ENCODE measurements around the gene FCRL2.
"Not testable (repeated sequence)": the region's sequence is repeated elsewhere in the genome, so short reads cannot be mapped to it uniquely, and the experiment has no call there.

FCRL2 gene

GRCh38 chr1:157748262-157748817 is 28.6 kb downstream of the FCRL2 start:
- no peak for DNase-seq

DNA sequence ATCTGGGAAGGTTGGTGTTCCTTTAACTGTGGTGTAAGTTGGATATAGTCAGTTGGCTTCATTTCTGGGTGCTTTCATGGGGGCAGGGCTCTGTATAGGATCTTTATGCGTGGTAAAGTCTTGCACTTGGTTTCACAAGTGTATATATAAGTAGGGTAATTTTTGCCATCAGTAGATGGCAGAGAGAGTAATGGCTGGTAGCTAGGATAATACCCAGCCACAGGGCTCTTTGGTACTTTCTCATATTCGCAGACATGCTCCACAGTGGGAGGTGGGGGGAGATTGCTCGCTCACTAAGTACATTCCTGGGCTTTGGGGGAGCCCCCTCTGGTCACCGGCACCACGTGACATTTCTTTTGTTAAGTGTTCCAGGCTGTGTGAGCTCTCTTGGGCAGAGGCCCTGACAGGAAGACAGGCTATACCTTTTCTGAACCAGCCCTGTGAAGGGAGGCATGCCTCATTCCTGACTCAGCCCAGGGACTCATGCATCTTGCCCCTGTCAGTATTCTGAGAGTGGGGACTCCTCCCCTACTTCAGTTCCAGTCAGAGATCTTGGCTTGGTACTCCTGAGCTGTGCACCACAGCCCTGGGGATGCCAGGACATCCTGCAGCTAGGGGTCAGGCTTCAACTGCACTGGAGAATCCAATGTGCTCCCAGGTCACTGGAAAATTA is 37.6 kb downstream of the FCRL2 start:
- no peak for DNase-seq

- DNase-seq: not testable (repeated sequence)
These were observed 40.9 kb downstream of the FCRL2 start for GRCh38 chr1:157735991-157736390.

DNA sequence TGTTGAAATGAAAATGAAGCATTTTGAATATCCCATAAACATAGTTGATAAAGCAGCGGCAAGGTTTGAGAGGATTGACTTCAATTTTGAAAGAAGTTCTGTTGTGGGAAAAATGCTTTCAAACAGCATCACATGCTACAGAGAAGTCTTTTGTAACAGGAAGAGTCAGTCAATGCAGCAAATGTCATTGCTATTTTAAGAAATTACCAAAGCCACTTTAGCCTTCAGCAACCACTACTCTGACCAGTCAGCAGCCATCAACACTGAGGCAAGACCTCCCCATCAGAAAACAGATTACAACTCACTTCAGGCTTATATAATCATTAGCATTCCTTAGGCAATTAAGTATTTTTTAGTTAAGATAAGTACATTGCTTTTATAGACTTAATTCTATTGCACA is 42.6 kb downstream of the FCRL2 start:
- DNase-seq: no peak

GRCh38 chr1:157732755-157733154 is 44.2 kb downstream of the FCRL2 start:
- DNase-seq: no peak

DNA sequence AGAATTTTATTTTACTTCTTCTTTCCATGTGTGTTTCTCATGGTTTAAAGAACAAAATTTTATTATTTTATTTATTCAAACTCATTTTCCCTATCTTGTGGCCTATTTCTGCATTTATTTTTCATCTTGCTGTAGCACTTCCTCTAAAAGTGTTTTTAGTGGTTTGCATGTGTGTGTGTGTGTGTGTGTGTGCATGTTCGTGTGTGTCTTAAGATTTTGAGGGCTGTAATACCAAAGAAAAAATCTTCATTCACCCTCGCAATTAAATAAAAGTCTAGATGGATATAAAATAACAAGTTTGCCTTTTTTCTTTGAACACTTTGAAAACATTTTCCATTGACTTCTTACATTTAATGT is 51.7 kb downstream of the FCRL2 start:
- DNase-seq: no peak

GRCh38 chr1:157724537-157725220 is 52.3 kb downstream of the FCRL2 start:
- no peak for DNase-seq

- DNase-seq: no peak
These were observed 53.8 kb downstream of the FCRL2 start for GRCh38 chr1:157723157-157723556.

DNA sequence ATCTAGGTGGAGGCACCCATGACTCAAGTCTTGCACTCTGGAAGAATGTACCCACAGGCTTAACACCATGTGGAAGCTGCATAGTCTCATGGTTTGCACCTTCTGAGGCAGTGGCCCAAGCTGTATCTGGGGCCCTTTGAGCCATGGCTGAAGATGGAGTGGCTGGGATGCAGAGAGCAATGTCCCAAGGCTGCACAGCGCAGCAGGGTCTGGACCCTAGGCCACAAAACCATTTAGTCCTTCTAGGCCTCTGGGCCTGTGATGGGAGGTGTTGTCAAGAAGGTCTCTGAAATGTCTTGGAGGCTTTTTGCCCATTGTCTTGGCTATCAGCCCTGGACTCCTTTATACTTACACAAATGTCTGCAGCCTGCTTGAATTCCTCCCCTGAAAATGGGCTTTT is 54.9 kb downstream of the FCRL2 start:
- DNase-seq: no peak

DNA sequence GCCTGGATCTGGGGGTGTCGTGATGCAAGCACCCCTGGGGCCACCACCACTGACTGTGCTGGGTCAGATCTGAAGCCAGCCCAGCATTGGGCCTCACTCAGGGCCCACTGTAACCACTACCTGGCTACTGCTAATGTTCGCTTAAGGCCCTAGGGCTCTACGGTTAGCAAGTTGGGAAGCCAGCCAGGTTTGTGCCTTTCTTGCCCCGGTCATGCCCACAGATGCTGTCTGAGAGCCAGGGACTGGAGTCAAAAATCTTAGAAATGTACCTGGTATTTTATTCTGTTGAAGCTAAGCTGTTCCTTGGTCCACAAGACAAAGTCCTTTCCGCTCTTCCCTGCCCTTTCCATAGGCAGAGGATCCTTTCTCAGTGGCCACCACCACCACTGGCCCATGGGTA is 61.2 kb downstream of the FCRL2 start:
- DNase-seq: no peak

- no peak for DNase-seq
These were observed 65.1 kb downstream of the FCRL2 start for GRCh38 chr1:157711802-157712201.

DNA sequence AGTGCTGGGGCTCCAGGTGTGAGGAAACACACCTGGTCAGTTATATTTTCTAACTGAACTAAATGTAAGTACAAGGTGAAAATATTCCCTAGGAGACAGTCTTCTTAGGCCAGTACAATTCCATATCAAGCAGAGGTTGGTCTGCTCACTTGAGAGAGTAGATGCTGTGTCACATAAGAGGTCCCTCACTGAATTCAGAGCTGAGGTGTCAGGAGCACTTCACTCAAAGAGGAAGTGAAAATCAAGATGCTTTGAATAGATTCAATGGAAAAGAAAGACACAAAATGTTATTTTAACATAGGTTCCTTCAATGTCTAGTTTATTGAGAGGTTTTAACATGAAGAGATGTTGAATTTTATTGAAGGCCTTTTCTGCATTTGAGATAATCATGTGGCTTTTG is 72.1 kb downstream of the FCRL2 start:
- no peak for DNase-seq

- DNase-seq: no peak
These were observed 73.0 kb downstream of the FCRL2 start for GRCh38 chr1:157703981-157704380.

DNA sequence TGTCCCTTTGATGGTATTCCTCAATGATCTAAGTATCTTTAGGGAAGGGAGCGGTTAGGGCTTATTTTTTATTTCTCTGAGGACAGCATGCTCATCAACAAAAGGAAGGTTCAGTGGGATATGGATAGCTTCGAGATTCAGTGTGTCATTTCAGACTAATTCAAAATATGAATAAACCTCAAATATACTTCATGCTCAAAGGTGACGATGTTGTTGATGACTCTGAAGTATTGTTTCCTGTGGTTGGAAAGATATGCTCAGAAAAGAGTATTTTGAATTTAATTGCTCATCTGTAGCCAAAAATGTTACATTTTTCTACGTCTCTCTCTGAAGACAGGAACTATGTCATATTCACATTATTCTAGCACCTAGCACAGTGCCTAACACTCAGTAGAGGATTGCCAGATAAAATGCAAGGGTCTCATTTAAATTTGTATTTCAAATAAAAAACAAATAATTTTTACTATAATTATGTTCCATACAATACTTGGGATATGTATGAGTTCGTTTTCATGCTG is 74.6 kb downstream of the FCRL2 start:
- no peak for DNase-seq

GRCh38 chr1:157700732-157701131 is 76.2 kb downstream of the FCRL2 start, which contains the start of gene FCRL3:
TSS of gene FCRL3 (minus strand) at chr1:157700769. CDS start at chr1:157700489, 280 bp downstream.
- no peak for DNase-seq

DNA sequence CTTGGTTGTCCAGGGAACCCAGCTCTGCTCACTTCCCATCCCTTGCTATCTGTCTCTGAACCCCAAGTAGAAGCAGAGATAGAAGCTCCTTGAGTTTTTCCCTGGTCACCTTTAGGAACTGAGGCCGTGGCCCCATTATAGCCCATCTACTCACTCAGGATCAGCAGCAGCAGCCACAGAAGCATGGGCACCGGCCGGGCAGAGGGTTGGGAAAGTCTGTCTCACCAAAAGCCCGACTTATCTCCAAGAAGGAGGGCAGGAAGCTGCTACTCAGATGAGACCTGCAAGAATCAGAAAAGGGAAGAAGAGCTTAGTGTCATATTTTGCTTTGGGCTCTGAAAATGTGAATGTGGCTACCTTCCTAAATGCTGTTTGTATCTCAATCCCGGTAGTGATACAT is 76.6 kb downstream of the FCRL2 start:
- DNase-seq: no peak

DNA sequence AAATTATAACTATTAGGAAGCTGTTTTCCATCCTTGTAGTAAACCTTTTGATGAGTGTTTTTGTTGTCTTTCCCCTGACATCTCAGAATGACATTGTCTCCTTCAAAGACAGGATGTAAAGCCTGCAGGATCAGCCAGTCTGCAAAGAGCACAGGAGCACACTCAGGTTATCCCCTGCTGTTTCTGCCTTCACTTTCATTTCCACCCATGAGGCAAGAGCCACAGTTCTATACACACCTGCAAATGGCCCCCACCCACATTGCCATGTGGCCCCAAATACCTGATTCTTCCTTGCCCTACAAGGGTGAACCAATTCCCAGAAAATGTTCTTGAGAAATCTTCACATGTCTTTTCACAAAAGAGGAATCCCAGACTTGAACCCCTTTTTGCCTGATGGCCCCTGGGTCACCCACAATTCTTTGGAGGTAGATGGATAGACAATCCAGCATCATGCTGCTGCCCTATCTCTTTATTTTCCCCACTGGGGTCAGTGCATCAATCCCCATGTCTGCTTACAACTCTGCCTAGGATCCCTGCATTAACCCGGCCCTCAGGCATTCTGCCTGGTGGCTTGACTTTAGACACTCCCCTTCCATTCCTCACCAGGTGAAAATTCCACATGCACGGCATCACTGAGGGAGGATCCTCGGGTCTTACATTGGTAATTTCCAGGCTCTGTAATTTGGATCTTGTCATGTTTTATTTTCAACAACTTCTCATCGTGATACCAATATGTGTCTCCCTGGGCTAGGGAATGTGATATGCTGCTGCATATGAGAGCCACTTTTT is 79.0 kb downstream of the FCRL2 start:
- DNase-seq: no peak

DNA sequence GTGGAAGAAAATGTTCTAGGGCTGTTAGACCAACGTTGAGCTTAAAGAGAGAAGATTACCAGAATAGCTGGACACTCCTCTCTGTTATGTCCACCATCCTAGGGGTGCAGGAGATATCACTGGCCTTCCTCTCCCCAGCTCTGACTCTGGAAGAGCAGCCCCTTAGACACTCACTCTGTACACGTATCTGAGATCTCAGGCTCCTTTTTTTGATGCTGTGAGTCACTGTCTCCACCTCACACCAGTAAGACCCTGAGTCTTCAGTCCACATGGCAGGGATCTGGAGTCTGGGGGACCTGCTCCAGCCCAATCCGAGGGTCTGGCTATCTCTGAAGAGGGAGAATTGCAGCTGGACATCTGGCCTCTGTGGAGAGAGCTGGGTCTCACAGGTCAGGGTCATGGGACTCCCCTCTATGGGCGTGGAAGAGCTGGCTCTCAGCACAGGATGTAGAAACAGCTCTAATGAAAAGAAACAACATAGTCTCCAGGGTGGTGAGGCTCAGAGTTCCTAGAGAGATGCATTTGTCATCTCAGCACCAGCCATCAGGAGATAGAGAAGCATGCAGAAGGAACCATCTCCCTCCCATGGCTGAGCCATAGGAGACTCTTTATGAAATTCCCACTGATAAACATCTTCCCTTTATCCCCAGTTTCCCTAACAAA is 79.8 kb downstream of the FCRL2 start:
- no peak for DNase-seq

Data from activated CD8-positive, alpha-beta memory T cell treated with anti-CD3 and anti-CD28 coated beads for 24 hours (primary cell).